ENCODE results near the gene CRACR2B. TPM values are rescaled to one million over a fixed set of nuclear protein-coding genes. Genes with fewer than 3 reads are reported as not detected.

The CRACR2B gene
- total RNA-seq, 4 donors from 2014 or later: 82.7 to 373 (median 210) TPM

- Histone ChIP-seq H3K27me3 (peaks cover 7% of the 10 kb centered on the region), H3K36me3 (no peaks in the 10 kb centered on the region), H3K4me3 (no peak overlapping the region), H3K9me3 (no peaks in the 10 kb centered on the region), H3K27ac (no peak overlapping the region), H3K4me1 (no peaks in the 10 kb centered on the region)
- 87% methylated on average over 12 of the region's 12 CpGs; no CpG with 5 or more reads in 1 of the 2 donors for WGBS, 2 donors (ENCODE audit: low coverage in 1 of 2)
- in situ Hi-C loops (cut with MboI; ENCODE audit: low pct_ligation_motif_present in 1 of 4, low pct_unique_long_range_greater_than_20kb in 1 of 4, low sequenced_read_pairs in 3 of 4): loop anchor here in 2 of 4 donors (25.0 kb wide), 1 partner anchor 168 kb away; the partner anchor contains the start of gene MUC6 (in 2 of the 2)
- DNase-seq: no peak
- intact Hi-C loops (cut with DNase I; ENCODE audit: low total_unique reads): no loop called here
- TF ChIP-seq EP300 (IDR thresholded peaks at IDR 0.05; ENCODE audit: low read depth) (no peak), CTCF (IDR thresholded peaks at IDR 0.05) (no peak), POLR2A (IDR thresholded peaks at IDR 0.05) (no peak), POLR2AphosphoS5 (IDR thresholded peaks at IDR 0.05) (no peak)
Measured at GRCh38 chr11:868802-869201, 41.1 kb downstream of the CRACR2B start.

DNA sequence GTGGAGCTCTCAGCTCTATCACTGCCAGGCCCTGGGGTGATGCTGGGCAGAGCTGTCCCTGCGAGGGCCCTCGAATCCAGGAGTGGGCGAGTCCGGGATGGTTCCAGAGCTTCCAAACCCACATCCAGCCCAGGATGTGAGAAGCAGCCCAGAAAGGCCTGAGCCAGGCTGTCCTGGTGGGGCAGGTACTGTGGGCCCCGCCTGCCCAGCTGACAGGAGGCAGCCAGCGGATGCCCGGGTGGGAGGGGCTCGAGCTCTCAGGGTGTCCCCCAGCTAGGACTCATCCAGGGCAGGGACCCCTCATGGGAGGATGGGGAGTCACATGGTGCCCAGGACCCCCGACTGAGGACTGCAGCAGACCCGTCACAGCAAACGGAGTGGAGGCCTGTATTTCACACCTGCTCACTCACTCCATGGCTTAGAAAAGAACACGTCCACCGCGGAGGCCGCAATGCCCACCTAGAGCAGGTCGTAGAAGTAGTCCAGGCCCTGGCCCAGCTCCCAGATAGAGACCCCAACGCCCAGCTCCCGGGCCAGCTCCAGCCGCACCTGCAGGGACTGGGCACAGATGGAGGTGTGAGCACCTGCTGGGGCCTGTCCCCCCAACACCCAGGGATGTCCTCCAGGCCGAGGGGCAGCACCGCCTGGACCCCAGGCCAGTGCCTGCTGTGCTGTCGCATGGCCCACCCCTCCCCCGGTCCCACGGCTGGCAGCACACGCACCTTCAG is 41.8 kb downstream of the CRACR2B start:
- DNase-seq: no peak
- Histone ChIP-seq H3K4me1 (no peaks in the 10 kb centered on the region), H3K27ac (no peak overlapping the region), H3K36me3 (no peaks in the 10 kb centered on the region), H3K4me3 (no peak overlapping the region), H3K9me3 (no peaks in the 10 kb centered on the region), H3K27me3 (peaks cover 1% of the 10 kb centered on the region)
- in situ Hi-C loops (cut with MboI; ENCODE audit: low pct_ligation_motif_present in 1 of 4, low pct_unique_long_range_greater_than_20kb in 1 of 4, low sequenced_read_pairs in 3 of 4) (loop anchor here in 2 of 4 donors (25.0 kb wide), 1 partner anchor 168 kb away; the partner anchor contains the start of gene MUC6 (in 2 of the 2)), intact Hi-C loops (cut with DNase I; ENCODE audit: low total_unique reads) (no loop called here)
- 83% methylated on average over 12 of the region's 25 CpGs; no CpG with 5 or more reads in 1 of the 2 donors for WGBS, 2 donors (ENCODE audit: low coverage in 1 of 2)
- TF ChIP-seq EP300 (IDR thresholded peaks at IDR 0.05; ENCODE audit: low read depth) (no peak), POLR2A (IDR thresholded peaks at IDR 0.05) (no peak), POLR2AphosphoS5 (IDR thresholded peaks at IDR 0.05) (no peak), CTCF (IDR thresholded peaks at IDR 0.05) (no peak)

- no peak overlapping the region for H3K4me3 ChIP-seq
- DNase-seq: no peak
- no peak overlapping the region for H3K27ac ChIP-seq
- TF ChIP-seq EP300 (IDR thresholded peaks at IDR 0.05; ENCODE audit: low read depth) (no peak), POLR2A (IDR thresholded peaks at IDR 0.05) (no peak), CTCF (IDR thresholded peaks at IDR 0.05) (no peak), POLR2AphosphoS5 (IDR thresholded peaks at IDR 0.05) (no peak)
- H3K9me3 ChIP-seq: no peaks in the 10 kb centered on the region
- H3K27me3 ChIP-seq: no peaks in the 10 kb centered on the region
- no peaks in the 10 kb centered on the region for H3K4me1 ChIP-seq
- in situ Hi-C loops (cut with MboI; ENCODE audit: low pct_ligation_motif_present in 1 of 4, low pct_unique_long_range_greater_than_20kb in 1 of 4, low sequenced_read_pairs in 3 of 4) (loop anchor here in 2 of 4 donors (25.0 kb wide), 1 partner anchor 167 kb away; the partner anchor contains the start of gene MUC6 (in 2 of the 2)), intact Hi-C loops (cut with DNase I; ENCODE audit: low total_unique reads) (no loop called here)
- WGBS, 2 donors (ENCODE audit: low coverage in 1 of 2): 80% methylated on average over 5 of the region's 8 CpGs; no CpG with 5 or more reads in 1 of the 2 donors
- H3K36me3 ChIP-seq: no peaks in the 10 kb centered on the region
Measured at GRCh38 chr11:870127-870413, 42.4 kb downstream of the CRACR2B start.

DNA sequence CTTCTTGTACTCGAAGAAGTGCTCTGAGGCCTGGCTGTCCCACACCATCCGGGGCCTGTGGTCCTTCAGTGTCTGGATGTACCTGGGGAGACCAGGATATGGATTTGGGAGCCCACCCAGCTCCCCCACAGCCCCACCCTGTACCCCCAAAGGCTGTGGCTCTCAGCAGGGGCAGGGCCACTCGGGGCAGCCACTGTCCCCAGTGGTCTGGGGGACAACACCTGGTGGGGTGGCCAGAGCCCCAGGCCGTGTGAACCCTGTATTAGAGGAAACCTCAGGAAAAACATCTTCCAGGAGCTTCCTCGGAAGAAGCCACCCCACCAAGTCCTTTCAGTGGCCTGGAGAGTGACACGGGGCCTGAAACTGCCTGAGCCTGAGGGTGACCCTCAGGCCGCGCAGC is 42.7 kb downstream of the CRACR2B start:
- Histone ChIP-seq H3K4me1 (no peaks in the 10 kb centered on the region), H3K9me3 (no peaks in the 10 kb centered on the region), H3K4me3 (no peak overlapping the region), H3K27me3 (no peaks in the 10 kb centered on the region), H3K36me3 (no peaks in the 10 kb centered on the region), H3K27ac (no peak overlapping the region)
- WGBS, 2 donors (ENCODE audit: low coverage in 1 of 2): 80 to 87% methylated on average over 2 to 8 of the region's 8 CpGs
- TF ChIP-seq POLR2AphosphoS5 (IDR thresholded peaks at IDR 0.05) (no peak), CTCF (IDR thresholded peaks at IDR 0.05) (no peak), EP300 (IDR thresholded peaks at IDR 0.05; ENCODE audit: low read depth) (no peak), POLR2A (IDR thresholded peaks at IDR 0.05) (no peak)
- DNase-seq: no peak
- in situ Hi-C loops (cut with MboI; ENCODE audit: low pct_ligation_motif_present in 1 of 4, low pct_unique_long_range_greater_than_20kb in 1 of 4, low sequenced_read_pairs in 3 of 4) (loop anchor here in 2 of 4 donors (25.0 kb wide), 1 partner anchor 167 kb away; the partner anchor contains the start of gene MUC6 (in 2 of the 2)), intact Hi-C loops (cut with DNase I; ENCODE audit: low total_unique reads) (no loop called here)

All from transverse colon (tissue), 4 donors.